ENCODE measurements around the gene METTL9.
"Not testable (repeated sequence)": the region's sequence is repeated elsewhere in the genome, so short reads cannot be mapped to it uniquely, and the experiment has no call there.

METTL9 gene

DNA sequence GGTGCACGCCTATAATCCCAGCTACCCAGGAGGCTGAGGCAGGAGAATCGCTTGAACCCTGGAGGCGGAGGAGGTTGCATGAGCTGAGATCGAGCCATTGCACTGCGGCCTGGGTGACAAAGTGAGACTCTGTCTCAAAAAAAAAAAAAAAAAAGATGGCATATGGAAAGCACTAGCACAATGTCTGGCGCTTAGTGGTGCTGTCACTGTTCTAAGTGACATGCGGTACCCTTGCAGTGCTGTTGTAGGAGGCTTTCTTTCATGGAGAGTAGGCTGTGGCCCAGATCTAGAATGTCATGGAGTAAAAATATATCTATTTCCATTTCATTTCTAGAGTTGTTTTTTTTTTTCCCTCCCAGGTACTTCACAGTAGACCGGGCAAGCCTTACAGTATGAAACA is 14.6 kb upstream of the METTL9 start:
- H3K4me1 ChIP-seq (ENCODE audit: low read length): peaks cover 12% of the 10 kb centered on the region
- H3K4me2 ChIP-seq (ENCODE audit: low read length): peak overlapping the region; percentile 97
- no peaks in the 10 kb centered on the region for H3K9me3 ChIP-seq (ENCODE audit: insufficient read depth, low read length)
- peak overlapping the region; percentile 68; the same call in 1 of the 2 replicates for H3K4me3 ChIP-seq (ENCODE audit: low read length)
- no peaks in the 10 kb centered on the region for H3K27me3 ChIP-seq (ENCODE audit: low read depth, low read length)
- TF ChIP-seq, protein P1, sequence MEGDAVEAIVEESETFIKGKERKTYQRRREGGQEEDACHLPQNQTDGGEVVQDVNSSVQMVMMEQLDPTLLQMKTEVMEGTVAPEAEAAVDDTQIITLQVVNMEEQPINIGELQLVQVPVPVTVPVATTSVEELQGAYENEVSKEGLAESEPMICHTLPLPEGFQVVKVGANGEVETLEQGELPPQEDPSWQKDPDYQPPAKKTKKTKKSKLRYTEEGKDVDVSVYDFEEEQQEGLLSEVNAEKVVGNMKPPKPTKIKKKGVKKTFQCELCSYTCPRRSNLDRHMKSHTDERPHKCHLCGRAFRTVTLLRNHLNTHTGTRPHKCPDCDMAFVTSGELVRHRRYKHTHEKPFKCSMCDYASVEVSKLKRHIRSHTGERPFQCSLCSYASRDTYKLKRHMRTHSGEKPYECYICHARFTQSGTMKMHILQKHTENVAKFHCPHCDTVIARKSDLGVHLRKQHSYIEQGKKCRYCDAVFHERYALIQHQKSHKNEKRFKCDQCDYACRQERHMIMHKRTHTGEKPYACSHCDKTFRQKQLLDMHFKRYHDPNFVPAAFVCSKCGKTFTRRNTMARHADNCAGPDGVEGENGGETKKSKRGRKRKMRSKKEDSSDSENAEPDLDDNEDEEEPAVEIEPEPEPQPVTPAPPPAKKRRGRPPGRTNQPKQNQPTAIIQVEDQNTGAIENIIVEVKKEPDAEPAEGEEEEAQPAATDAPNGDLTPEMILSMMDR (IDR thresholded peaks at IDR 0.05; ENCODE audit: low read depth, low read length): no peak
- no peak for TF ChIP-seq EZH2phosphoT487 (IDR thresholded peaks at IDR 0.05; ENCODE audit: low read depth)
- H3K79me2 ChIP-seq (ENCODE audit: low read length): no peaks in the 10 kb centered on the region
- no peak overlapping the region for H3K27ac ChIP-seq (ENCODE audit: low read length)
- no peaks in the 10 kb centered on the region for H3K36me3 ChIP-seq (replicated peaks; ENCODE audit: low read depth, low read length)
- no peak overlapping the region for H3K9ac ChIP-seq (ENCODE audit: low read length)
- H4K20me1 ChIP-seq (ENCODE audit: insufficient read depth, low read length): no peaks in the 10 kb centered on the region
- no peak overlapping the region for H2AFZ ChIP-seq (ENCODE audit: low read depth, low read length)

DNA sequence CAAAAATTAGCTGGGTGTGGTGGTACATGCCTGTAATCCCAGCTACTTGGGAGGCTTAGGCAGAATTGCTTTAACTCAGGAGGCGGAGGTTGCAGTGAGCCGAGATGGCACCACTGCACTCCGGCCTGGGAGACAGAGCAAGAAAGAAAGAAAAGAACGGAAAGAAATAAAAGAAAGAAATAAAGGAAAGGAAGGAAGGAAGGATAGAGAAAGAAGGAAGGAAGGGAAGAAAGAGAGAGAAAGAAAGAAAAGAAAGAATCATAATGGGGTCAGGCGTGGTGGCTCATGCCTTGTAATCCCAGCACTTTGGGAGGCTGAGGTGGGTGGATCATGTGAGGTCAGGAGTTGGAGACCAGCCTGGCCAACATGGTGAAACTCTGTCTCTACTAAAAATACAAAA is 10.8 kb upstream of the METTL9 start:
- not testable (repeated sequence) for H3K9ac ChIP-seq (ENCODE audit: low read length); H3K79me2 ChIP-seq (ENCODE audit: low read length); H3K27ac ChIP-seq (ENCODE audit: low read length); H3K27me3 ChIP-seq (ENCODE audit: low read depth, low read length); H3K4me3 ChIP-seq (ENCODE audit: low read length); H4K20me1 ChIP-seq (ENCODE audit: insufficient read depth, low read length); H3K9me3 ChIP-seq (ENCODE audit: insufficient read depth, low read length); H3K36me3 ChIP-seq (replicated peaks; ENCODE audit: low read depth, low read length); H3K4me2 ChIP-seq (ENCODE audit: low read length); H2AFZ ChIP-seq (ENCODE audit: low read depth, low read length)
- H3K4me1 ChIP-seq (ENCODE audit: low read length): peaks cover 21% of the 10 kb centered on the region

DNA sequence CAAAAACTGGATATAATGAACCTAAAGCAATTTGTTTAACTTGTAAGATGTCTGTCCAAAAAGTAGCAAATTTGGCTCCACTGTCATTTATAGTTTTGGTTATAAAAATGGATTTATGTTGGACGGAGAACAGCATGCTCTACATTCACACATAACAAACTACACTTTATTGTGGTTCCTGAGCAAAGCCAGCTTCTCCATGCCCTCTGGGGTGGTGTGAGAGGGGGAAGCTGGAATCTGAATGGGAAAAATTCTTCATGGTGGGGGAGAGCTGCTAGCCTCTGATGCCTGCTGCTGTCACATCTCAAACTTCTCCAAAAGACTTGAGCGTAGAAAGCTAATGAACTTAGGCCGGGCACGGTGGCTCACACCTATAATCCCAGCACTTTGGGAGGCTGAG is 9.8 kb upstream of the METTL9 start:
- H3K4me1 ChIP-seq (ENCODE audit: low read length): peaks cover 16% of the 10 kb centered on the region
- H4K20me1 ChIP-seq (ENCODE audit: insufficient read depth, low read length): no peaks in the 10 kb centered on the region
- H3K27me3 ChIP-seq (ENCODE audit: low read depth, low read length): peaks cover 4% of the 10 kb centered on the region; the same call in 1 of the 2 replicates
- TF ChIP-seq, protein P1 (IDR thresholded peaks at IDR 0.05; ENCODE audit: low read depth, low read length): no peak
- no peak for TF ChIP-seq EZH2phosphoT487 (IDR thresholded peaks at IDR 0.05; ENCODE audit: low read depth)
- H3K4me2 ChIP-seq (ENCODE audit: low read length): no peak overlapping the region
- H2AFZ ChIP-seq (ENCODE audit: low read depth, low read length): no peak overlapping the region
- no peak overlapping the region for H3K9ac ChIP-seq (ENCODE audit: low read length)
- no peak overlapping the region for H3K27ac ChIP-seq (ENCODE audit: low read length)
- H3K9me3 ChIP-seq (ENCODE audit: insufficient read depth, low read length): no peaks in the 10 kb centered on the region
- H3K4me3 ChIP-seq (ENCODE audit: low read length): no peak overlapping the region
- no peaks in the 10 kb centered on the region for H3K36me3 ChIP-seq (replicated peaks; ENCODE audit: low read depth, low read length)
- no peaks in the 10 kb centered on the region for H3K79me2 ChIP-seq (ENCODE audit: low read length)

DNA sequence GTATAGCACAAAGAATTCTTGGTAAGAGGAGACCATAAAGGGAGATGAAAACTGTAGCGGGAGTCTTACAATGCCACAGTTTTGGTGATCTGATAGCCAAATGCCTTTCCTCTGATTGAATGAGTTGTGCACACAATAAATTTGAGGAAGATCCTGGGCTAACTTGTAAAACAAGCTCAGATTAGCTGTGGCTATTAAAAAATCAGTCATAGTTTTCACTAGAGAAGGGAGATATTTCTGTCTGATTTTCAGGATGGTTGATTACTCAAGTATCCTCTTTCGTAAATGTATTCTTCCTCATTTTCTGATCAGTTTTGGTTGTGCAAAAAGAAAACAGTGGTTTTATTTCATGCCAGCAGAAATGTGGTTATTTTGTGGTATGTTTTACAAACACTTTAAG is 9.1 kb upstream of the METTL9 start:
- H3K4me2 ChIP-seq (ENCODE audit: low read length): peak overlapping the region; percentile 31
- no peak overlapping the region for H3K27ac ChIP-seq (ENCODE audit: low read length)
- no peak overlapping the region for H2AFZ ChIP-seq (ENCODE audit: low read depth, low read length)
- no peak overlapping the region for H3K9ac ChIP-seq (ENCODE audit: low read length)
- peaks cover 12% of the 10 kb centered on the region for H3K4me1 ChIP-seq (ENCODE audit: low read length)
- no peaks in the 10 kb centered on the region for H3K79me2 ChIP-seq (ENCODE audit: low read length)
- no peaks in the 10 kb centered on the region for H3K9me3 ChIP-seq (ENCODE audit: insufficient read depth, low read length)
- no peak for TF ChIP-seq EZH2phosphoT487 (IDR thresholded peaks at IDR 0.05; ENCODE audit: low read depth)
- no peak overlapping the region for H3K4me3 ChIP-seq (ENCODE audit: low read length)
- peaks cover 4% of the 10 kb centered on the region; the same call in 1 of the 2 replicates for H3K27me3 ChIP-seq (ENCODE audit: low read depth, low read length)
- no peaks in the 10 kb centered on the region for H4K20me1 ChIP-seq (ENCODE audit: insufficient read depth, low read length)
- no peaks in the 10 kb centered on the region for H3K36me3 ChIP-seq (replicated peaks; ENCODE audit: low read depth, low read length)

DNA sequence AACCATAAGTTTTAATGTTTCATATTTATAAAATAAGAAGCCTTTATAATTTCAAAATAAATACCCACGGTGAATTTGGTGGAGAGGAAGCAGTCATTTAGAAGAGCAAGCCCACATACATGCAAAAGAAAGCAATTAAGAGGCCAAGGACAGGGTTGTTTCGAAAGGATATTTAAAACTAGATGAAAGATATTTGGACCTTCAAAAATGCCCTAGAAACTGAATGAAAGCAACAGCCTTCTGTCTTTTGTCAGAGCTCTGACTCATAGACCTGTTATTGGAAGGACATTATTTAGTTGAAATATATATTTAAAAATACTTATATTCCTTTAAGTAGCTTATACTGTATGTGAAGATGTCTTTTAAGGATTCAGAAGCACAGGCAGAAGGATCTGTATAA is 8.6 kb upstream of the METTL9 start:
- H4K20me1 ChIP-seq (ENCODE audit: insufficient read depth, low read length): no peaks in the 10 kb centered on the region
- peaks cover 4% of the 10 kb centered on the region; the same call in 1 of the 2 replicates for H3K27me3 ChIP-seq (ENCODE audit: low read depth, low read length)
- H3K27ac ChIP-seq (ENCODE audit: low read length): no peak overlapping the region
- no peak overlapping the region for H3K4me3 ChIP-seq (ENCODE audit: low read length)
- peaks cover 12% of the 10 kb centered on the region for H3K4me1 ChIP-seq (ENCODE audit: low read length)
- H3K79me2 ChIP-seq (ENCODE audit: low read length): no peaks in the 10 kb centered on the region
- H2AFZ ChIP-seq (ENCODE audit: low read depth, low read length): no peak overlapping the region
- H3K4me2 ChIP-seq (ENCODE audit: low read length): peak overlapping the region; percentile 31; the same call in 1 of the 2 replicates
- no peak overlapping the region for H3K9ac ChIP-seq (ENCODE audit: low read length)
- H3K9me3 ChIP-seq (ENCODE audit: insufficient read depth, low read length): no peaks in the 10 kb centered on the region
- no peaks in the 10 kb centered on the region for H3K36me3 ChIP-seq (replicated peaks; ENCODE audit: low read depth, low read length)
- TF ChIP-seq EZH2phosphoT487 (IDR thresholded peaks at IDR 0.05; ENCODE audit: low read depth): no peak
- TF ChIP-seq, protein P1 (IDR thresholded peaks at IDR 0.05; ENCODE audit: low read depth, low read length): no peak
